Left ventricle myocardium inferior (tissue), 1 donor: ENCODE results near the gene SOAT2. TPM values are rescaled to one million over a fixed set of nuclear protein-coding genes. Genes with fewer than 3 reads are reported as not detected.

Experiments used
- DNase-seq: peaks from one replicate; pipeline ENCODE4 v3.0.0-alpha.2; 2020
- H3K27ac ChIP-seq: fragments of 200-600 bp; replicated peaks from 2 replicates; pipeline ENCODE4 v1.8.0; 2021
- H3K27me3 ChIP-seq: fragments of 200-600 bp; 2 replicates; pipeline ENCODE4 v1.8.0; 2021; ENCODE audit warnings: low read depth
- H3K36me3 ChIP-seq: fragments of 200-600 bp; 2 replicates; pipeline ENCODE4 v1.8.0; 2021
- H3K4me1 ChIP-seq: fragments of 200-600 bp; 2 replicates; pipeline ENCODE4 v1.8.0; 2021
- H3K4me3 ChIP-seq: fragments of 200-600 bp; 2 replicates; pipeline ENCODE4 v1.8.0; 2021; ENCODE audit warnings: mild to moderate bottlenecking, moderate library complexity
- H3K9me3 ChIP-seq: fragments of 200-600 bp; replicated peaks from 2 replicates; pipeline ENCODE4 v1.8.0; 2021
- intact Hi-C: fragments of 100-400 bp; cut with micrococcal nuclease; formaldehyde crosslinking; loops from one replicate; pipeline ENCODE4 v1.11.0; 2022
- total RNA-seq: library from RNA; stranded (reverse); fragmentation: NEBNext Ultra II Directional; extraction: Animal tissue kit (Norgen Biotek cat#: 25700); gene quantifications from one replicate; pipeline ENCODE4 v1.2.1, GENCODE V29; 2021
- TF ChIP-seq, protein P1 (sequence below): fragments of 200-600 bp; IDR thresholded peaks from 2 replicates; pipeline ENCODE4 v1.8.0; 2021; ENCODE audit warnings: antibody characterized with exemption, mild to moderate bottlenecking, borderline replicate concordance
- donor health status: DM: no; HTN: yes; CAD: no; lungs with severe emphysema.

Gene SOAT2
- total RNA-seq, 1 donor from 2014 or later = not detected

DNA sequence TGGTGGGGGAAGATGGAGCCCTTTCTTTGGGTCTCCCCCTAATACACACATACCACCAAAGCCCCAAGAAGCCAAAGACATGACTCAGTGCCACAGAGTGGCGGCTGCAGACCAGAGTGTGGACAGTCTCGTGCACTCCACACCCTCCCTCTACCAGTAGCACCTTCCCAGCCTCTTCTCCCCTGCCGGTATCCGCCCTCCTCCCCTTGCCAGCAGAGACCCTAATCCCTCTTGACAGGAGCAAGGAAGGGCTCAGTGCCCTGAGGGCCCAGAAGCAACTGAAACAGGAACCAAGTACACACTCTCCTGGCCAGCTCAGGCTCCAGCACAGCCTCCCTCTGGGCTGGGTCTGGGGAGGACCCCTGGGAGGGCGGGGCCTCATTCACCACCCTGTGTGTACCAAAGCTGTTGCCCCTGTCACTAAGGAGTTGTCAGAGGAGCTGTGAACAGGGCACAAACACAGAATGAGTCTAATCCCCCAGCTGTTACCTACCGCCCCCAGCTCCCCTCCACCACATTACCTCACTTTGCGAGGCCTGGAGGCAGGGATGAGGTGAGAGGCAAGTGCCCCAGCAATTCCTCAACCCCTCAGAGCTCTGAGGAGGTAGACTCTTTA lies 32.3 kb upstream of the SOAT2 start:
- TF ChIP-seq, protein P1, sequence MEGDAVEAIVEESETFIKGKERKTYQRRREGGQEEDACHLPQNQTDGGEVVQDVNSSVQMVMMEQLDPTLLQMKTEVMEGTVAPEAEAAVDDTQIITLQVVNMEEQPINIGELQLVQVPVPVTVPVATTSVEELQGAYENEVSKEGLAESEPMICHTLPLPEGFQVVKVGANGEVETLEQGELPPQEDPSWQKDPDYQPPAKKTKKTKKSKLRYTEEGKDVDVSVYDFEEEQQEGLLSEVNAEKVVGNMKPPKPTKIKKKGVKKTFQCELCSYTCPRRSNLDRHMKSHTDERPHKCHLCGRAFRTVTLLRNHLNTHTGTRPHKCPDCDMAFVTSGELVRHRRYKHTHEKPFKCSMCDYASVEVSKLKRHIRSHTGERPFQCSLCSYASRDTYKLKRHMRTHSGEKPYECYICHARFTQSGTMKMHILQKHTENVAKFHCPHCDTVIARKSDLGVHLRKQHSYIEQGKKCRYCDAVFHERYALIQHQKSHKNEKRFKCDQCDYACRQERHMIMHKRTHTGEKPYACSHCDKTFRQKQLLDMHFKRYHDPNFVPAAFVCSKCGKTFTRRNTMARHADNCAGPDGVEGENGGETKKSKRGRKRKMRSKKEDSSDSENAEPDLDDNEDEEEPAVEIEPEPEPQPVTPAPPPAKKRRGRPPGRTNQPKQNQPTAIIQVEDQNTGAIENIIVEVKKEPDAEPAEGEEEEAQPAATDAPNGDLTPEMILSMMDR = no peak
- peaks cover 32% of the 10 kb centered on the region for H3K36me3 ChIP-seq

DNA sequence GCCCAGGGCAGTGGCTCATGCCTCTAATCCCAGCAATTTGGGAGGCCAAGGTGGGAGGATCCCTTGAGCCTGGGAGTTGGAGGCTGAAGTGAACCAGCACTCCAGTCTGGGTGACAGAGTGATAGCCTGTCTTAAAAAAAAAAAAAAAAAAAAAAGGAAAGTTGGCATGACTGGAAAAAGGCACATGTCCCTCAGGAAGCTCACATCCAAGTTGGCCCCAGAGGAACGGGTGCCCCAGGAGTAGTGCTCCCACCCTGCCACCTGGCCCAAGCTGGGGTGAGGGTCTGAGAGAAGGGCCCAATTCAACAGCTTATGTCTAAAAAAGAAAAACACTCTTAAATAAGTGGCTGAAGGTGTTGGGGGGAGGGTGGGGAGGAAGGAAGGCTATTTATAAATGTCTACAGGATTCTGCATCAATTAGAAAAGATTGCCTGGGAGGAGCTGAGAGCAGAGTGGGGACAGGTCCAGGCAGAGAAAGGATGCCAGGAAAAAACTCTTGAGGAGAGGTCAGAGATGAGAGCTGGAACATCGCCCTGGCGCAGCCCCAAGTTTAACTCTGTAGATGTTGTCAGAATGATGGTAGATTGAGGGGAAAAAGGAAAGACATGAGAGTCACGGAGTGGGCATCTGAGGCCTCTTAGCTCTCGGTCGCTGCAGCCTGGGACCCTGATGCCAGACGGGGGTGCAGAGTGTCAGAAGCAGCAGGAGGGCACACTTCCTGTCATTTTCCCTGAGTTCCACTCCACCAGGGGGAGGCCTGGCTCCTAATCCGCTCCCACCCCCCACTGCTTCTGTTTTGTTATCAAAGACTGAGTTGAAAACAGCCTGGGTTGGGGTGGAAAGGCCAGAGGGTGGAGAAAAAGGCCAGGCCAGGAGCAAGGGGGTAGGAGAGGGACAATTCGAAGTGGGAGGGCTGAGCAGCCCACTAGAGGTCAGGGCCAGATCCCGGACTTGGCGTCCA lies 31.4 kb upstream of the SOAT2 start:
- intact Hi-C loops = no loop called here
- H3K27ac ChIP-seq = peak overlapping the region; percentile 100
- H3K27me3 ChIP-seq = no peaks in the 10 kb centered on the region
- peak; percentile 87 for DNase-seq
- H3K4me3 ChIP-seq = peak overlapping the region; percentile 38
- TF ChIP-seq, protein P1 = peak; percentile 37
- peaks cover 33% of the 10 kb centered on the region for H3K36me3 ChIP-seq
- peaks cover 82% of the 10 kb centered on the region for H3K4me1 ChIP-seq
- H3K9me3 ChIP-seq = no peaks in the 10 kb centered on the region

More for the DNA sequence above, 32.3 kb upstream of the SOAT2 start:
- intact Hi-C loops = no loop called here
- Histone ChIP-seq H3K9me3 (no peaks in the 10 kb centered on the region), H3K4me3 (peak overlapping the region; percentile 38), H3K27ac (peak overlapping the region; percentile 100), H3K4me1 (peaks cover 90% of the 10 kb centered on the region), H3K27me3 (no peaks in the 10 kb centered on the region)
- DNase-seq = no peak

DNA sequence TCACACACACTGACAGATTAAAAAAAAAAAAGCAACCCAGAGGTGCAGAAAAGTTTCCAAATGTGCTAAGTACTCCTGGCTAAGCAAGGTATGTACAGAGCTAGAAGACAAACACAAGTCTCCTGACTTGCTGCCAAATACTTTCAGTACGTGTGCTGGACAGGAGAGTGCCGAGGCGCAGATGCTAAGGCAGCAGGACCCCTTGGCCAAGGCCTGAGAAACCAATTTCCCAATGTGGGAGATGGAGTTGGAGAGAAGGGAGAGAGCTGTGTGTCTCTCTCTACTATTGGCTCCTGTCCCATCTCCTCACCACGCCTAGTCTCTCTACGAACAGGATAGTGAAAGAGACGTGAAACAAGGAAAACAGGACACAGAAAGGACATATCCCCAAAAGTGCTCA lies 29.4 kb upstream of the SOAT2 start:
- no peak for DNase-seq
- Histone ChIP-seq H3K27me3 (no peaks in the 10 kb centered on the region), H3K27ac (peak overlapping the region; percentile 100), H3K4me1 (peaks cover 80% of the 10 kb centered on the region), H3K36me3 (peaks cover 30% of the 10 kb centered on the region), H3K4me3 (no peak overlapping the region), H3K9me3 (no peaks in the 10 kb centered on the region)
- TF ChIP-seq, protein P1 = no peak
- intact Hi-C loops = no loop called here

DNA sequence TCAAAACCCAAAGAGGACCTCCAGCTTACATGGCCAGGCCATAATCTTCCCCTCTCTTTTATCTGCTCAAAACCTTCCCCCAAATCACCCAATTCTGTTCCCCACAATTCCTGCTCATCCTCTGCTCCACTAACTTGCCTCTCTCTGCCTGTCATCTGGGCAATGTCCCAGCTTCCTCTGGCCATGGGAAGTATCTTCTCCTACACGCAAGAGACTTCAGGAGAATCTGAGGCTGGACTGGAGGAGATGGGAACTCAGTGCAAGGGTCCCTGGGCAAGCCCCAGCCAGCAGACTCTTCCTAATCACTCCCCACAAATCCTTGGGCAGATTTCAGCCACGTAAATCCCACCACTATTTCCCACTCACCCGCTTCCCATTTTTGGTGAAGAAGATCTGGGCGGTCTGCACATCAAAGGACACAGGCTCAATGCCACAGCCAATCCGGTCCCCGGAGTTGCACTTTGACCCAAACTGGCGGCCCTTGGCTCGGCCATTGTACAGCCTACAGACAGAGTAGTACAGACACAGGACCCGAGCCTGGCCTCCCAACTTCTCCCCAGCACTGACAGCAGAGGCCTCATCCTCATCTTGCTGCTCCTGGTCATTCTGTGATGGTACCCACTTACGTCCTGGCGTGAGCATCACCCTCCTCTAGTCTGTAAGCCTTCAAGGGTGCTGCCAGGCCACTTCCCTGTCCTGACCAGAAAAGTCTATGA lies 28.8 kb upstream of the SOAT2 start:
- Histone ChIP-seq H3K36me3 (peaks cover 30% of the 10 kb centered on the region), H3K27ac (peak overlapping the region; percentile 100), H3K4me1 (peaks cover 77% of the 10 kb centered on the region), H3K9me3 (no peaks in the 10 kb centered on the region), H3K27me3 (no peaks in the 10 kb centered on the region), H3K4me3 (no peak overlapping the region)
- intact Hi-C loops = no loop called here
- DNase-seq = no peak
- TF ChIP-seq, protein P1 = no peak

DNA sequence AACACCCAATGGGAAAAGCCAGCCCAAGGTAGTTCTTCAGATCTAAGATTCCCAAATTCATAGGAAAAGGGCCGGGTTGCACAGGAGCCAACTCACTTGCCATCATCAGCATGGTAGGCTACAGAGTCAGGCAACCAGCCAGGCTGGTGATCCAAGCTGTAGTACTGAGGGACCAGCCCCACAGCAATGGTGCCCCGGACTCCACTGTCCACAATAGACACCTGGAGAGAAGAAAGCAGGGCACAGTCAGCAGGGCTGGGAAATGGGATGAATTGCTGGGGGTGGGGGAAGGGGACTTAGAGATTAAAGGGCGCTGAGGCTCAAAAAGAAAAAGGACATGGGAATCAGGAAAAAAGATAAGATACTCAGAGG lies 28.3 kb upstream of the SOAT2 start:
- peaks cover 30% of the 10 kb centered on the region for H3K36me3 ChIP-seq

More for the DNA sequence above, 28.3 kb upstream of the SOAT2 start:
- TF ChIP-seq, protein P1 = no peak
- DNase-seq = no peak
- H3K27ac ChIP-seq = peak overlapping the region; percentile 100
- intact Hi-C loops = no loop called here
- H3K4me3 ChIP-seq = no peak overlapping the region
- no peaks in the 10 kb centered on the region for H3K9me3 ChIP-seq
- peaks cover 77% of the 10 kb centered on the region for H3K4me1 ChIP-seq
- H3K27me3 ChIP-seq = no peaks in the 10 kb centered on the region
